Uterus (tissue), 2 donors: ENCODE measurements around the gene PTCSC3.

Experiments
- POLR2A ChIP-seq, 2 donors: fragments of 450-650 bp; IDR thresholded peaks; one replicate each; pipeline ENCODE4 v1.6.1; 2016; ENCODE audit warnings: antibody characterized with exemption in 2 of 2, mild to moderate bottlenecking in 1 of 2, moderate library complexity in 1 of 2
- TF ChIP-seq, protein P1 (sequence below), 4 experiments: fragments of 200-600 bp in 2 of 4; fragments of 450-650 bp in 2 of 4; sonication (generic) in 2 of 4; IDR thresholded peaks; one replicate each; pipeline ENCODE4 v1.5.1; 2016 to 2019; ENCODE audit warnings: antibody characterized with exemption in 4 of 4, mild to moderate bottlenecking in 2 of 4, moderate library complexity in 1 of 4

DNA sequence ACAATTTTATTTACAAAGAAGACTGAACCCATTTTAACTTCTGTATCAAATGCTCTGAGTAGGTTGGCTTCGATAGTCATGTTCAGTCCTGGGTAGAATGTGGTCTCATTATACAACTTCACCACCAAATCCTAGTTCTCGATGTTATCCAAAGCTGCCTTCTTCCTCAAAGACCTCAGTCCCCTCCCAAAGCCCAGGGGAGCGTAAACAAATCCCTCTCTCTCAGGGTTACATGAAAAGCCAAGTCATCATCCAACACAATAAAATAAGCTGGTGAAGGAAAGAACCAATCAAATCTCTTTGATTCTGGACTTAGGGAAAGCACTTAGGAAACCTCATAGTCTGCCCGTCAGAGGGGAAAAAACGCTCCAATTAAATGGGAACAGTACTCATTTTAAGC lies 9.1 kb downstream of the PTCSC3 start:
- TF ChIP-seq, protein P1, sequence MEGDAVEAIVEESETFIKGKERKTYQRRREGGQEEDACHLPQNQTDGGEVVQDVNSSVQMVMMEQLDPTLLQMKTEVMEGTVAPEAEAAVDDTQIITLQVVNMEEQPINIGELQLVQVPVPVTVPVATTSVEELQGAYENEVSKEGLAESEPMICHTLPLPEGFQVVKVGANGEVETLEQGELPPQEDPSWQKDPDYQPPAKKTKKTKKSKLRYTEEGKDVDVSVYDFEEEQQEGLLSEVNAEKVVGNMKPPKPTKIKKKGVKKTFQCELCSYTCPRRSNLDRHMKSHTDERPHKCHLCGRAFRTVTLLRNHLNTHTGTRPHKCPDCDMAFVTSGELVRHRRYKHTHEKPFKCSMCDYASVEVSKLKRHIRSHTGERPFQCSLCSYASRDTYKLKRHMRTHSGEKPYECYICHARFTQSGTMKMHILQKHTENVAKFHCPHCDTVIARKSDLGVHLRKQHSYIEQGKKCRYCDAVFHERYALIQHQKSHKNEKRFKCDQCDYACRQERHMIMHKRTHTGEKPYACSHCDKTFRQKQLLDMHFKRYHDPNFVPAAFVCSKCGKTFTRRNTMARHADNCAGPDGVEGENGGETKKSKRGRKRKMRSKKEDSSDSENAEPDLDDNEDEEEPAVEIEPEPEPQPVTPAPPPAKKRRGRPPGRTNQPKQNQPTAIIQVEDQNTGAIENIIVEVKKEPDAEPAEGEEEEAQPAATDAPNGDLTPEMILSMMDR (IDR thresholded peaks at IDR 0.05), result no peak
- TF ChIP-seq POLR2A (IDR thresholded peaks at IDR 0.05), result no peak
